HG03342 (cell line): Measurements from ENCODE around the gene TLR9.
"Not testable (repeated sequence)": the region's sequence is repeated elsewhere in the genome, so short reads cannot be mapped to it uniquely, and the experiment has no call there.

ENCODE experiments used
- ATAC-seq: cut with Tn5 transposase; IDR thresholded peaks from one replicate; pipeline ENCODE4 v1.9.1; 2021; ENCODE audit warnings: mild to moderate bottlenecking, moderate library complexity; ENCODE audit not compliant: unreplicated experiment

TLR9 gene

GRCh38 chr3:52225452-52226228, at the start of gene TLR9:
Gene TLR9 (minus strand): TSS chr3:52225645. CDS start chr3:52225529, 116 bp downstream.
- ATAC-seq = peak; percentile 80

- ATAC-seq = not testable (repeated sequence)
These were observed 49.3 kb upstream of the TLR9 start for GRCh38 chr3:52274781-52275180.

- no peak for ATAC-seq
These were observed 47.4 kb upstream of the TLR9 start for GRCh38 chr3:52272831-52273230.

- not testable (repeated sequence) for ATAC-seq
These were observed 46.7 kb upstream of the TLR9 start for GRCh38 chr3:52272172-52272571.

GRCh38 chr3:52270252-52270754, 44.9 kb upstream of the TLR9 start:
- no peak for ATAC-seq

- no peak for ATAC-seq
These were observed 44.3 kb upstream of the TLR9 start for GRCh38 chr3:52269776-52270175.

- no peak for ATAC-seq
These were observed 42.6 kb upstream of the TLR9 start for GRCh38 chr3:52268036-52268435.

- no peak for ATAC-seq
These were observed 39.9 kb upstream of the TLR9 start for GRCh38 chr3:52265387-52265786.

- ATAC-seq = no peak
These were observed 37.0 kb upstream of the TLR9 start for GRCh38 chr3:52262447-52262846.

- ATAC-seq = no peak
These were observed 34.0 kb upstream of the TLR9 start for GRCh38 chr3:52259448-52259847.

GRCh38 chr3:52259035-52259434, 33.6 kb upstream of the TLR9 start:
- no peak for ATAC-seq

- ATAC-seq = no peak
These were observed 32.5 kb upstream of the TLR9 start for GRCh38 chr3:52257911-52258310.

GRCh38 chr3:52256622-52257021, 31.2 kb upstream of the TLR9 start:
- ATAC-seq = no peak

GRCh38 chr3:52256159-52256558, 30.7 kb upstream of the TLR9 start:
- no peak for ATAC-seq

GRCh38 chr3:52254608-52255007, 29.2 kb upstream of the TLR9 start:
- ATAC-seq = no peak

- peak; percentile 89 for ATAC-seq
These were observed 28.2 kb upstream of the TLR9 start for GRCh38 chr3:52253314-52254304.

- ATAC-seq = no peak
These were observed 24.7 kb upstream of the TLR9 start for GRCh38 chr3:52250122-52250521.

- no peak for ATAC-seq
These were observed 24.2 kb upstream of the TLR9 start for GRCh38 chr3:52249683-52250082.

GRCh38 chr3:52248816-52249547, 23.5 kb upstream of the TLR9 start:
- no peak for ATAC-seq

- ATAC-seq = no peak
These were observed 22.7 kb upstream of the TLR9 start for GRCh38 chr3:52248165-52248541.
